HT-29 (cell line): Measurements from ENCODE around the gene CDH23. TPM values are rescaled to one million over a fixed set of nuclear protein-coding genes. Genes with fewer than 3 reads are reported as not detected.
A peak's percentile ranks its signal among the peaks of the same experiment; 100 is the strongest.
"Not testable (repeated sequence)": the region's sequence is repeated elsewhere in the genome, so short reads cannot be mapped to it uniquely, and the experiment has no call there.

Source experiments
- DNase-seq: peaks from one replicate; pipeline ENCODE4 v3.0.0-alpha.2; 2015; ENCODE audit warnings: low spot score
- small RNA-seq: library from RNA; depleted of rRNA; stranded (forward); fragments of <200 nt; gene quantifications from one replicate; pipeline ENCODE3, GENCODE V24; 2014
- total RNA-seq: library from RNA; depleted of rRNA; stranded (reverse); fragments of >200 nt; shearing (Covaris generic); gene quantifications from 2 replicates; pipeline ENCODE4 v1.2.3, GENCODE V29; 2014; rRNA removed

Gene CDH23
- total RNA-seq, 1 experiment from 2014 or later, result 0.05 TPM

DNA sequence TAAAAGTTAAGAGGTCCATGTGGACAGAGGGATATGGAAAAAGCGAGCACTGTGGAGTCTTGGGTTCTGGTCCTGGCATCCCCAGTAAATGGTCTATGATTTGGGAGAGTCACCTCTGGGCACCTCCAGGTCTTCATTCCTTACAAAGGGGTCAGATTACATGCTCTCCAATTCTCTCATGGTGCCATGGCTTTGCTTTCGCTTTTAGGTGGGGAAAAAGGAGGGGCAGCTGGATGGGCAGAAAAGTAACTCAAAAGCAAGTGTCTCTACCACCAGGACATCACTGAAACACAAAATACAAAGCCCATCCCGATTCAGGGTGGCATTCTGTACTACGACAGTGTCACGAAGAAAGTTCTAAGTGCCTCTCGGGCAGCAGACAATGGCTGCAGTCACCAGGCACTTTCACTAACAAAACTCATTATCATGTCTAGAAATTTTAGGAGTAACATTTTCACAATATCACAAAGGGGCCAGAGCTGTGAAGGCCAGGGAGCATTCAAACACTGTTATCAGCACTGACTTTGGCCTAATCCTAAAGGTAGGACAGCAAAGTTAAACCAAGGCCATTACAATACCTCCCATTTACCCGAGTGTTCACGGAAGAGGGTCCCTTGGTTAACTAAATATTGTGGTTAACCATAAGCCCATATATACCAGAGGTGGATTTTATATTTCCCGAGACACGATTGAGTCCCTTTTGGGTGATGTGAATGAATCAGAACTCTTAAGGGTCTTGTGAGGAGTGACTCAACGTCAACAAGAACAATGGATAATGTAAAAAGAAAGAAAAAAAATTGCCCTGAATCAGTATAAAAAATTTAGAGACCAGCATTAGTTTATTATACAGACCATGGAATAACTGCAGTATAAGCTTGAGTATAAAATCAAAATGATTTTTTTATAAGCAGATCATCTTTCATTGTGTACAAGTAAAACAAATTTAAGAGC is 451.9 kb downstream of the CDH23 start:
- DNase-seq, result no peak

DNA sequence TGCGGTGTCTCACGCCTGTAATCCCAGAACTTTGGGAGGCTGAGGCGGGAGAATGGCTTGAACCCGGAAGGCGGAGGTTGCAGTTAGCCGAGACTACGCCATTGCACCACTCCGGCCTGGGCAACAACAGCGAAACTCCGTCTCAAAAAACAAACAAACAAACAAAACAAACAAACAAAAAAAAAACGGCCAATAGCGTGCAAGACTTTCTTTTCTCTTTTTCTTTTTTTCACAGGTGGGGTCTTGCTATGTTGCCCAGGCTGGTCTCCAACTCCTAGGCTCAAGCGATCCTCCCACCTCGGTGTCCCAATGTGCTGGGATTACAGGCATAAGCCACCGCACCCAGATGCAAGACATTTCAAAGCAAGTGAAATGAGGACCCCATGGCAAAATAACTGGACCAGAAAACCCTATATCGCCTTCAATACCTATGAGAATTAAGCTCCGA is 452.8 kb downstream of the CDH23 start:
- no peak for DNase-seq

DNA sequence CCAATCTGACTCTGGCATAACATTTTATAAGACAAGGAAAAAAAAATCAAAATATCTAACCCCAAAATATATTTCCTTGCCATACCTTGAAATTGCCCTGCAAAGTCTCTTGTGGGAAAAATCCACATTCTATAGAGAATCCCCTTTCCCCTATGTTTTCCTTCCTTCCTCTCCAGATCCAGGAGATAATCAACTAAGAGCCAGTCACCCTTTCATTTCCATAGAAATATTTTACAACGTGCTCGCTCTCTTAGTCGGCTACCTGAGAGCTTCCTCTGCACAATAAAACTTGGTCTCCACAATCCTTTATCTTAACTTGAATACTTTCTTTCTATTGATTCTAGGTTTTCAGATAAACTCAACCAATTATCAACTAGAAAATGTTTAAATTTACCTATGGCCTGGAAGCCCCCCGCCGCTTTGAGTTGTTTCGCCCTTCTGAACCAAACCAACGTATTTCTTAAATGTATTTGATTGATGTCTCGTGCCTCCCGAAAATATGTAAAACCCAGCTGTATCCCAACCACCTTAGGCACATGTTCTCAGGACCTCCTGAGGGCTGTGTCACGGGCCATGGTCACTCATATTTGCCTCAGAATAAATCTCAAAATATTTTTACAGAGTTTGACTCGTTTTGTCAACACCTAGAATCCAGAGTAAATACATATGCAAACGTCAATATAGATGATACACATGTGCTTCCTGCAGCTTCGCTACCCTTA is 453.5 kb downstream of the CDH23 start:
- DNase-seq, result peak; percentile 31

DNA sequence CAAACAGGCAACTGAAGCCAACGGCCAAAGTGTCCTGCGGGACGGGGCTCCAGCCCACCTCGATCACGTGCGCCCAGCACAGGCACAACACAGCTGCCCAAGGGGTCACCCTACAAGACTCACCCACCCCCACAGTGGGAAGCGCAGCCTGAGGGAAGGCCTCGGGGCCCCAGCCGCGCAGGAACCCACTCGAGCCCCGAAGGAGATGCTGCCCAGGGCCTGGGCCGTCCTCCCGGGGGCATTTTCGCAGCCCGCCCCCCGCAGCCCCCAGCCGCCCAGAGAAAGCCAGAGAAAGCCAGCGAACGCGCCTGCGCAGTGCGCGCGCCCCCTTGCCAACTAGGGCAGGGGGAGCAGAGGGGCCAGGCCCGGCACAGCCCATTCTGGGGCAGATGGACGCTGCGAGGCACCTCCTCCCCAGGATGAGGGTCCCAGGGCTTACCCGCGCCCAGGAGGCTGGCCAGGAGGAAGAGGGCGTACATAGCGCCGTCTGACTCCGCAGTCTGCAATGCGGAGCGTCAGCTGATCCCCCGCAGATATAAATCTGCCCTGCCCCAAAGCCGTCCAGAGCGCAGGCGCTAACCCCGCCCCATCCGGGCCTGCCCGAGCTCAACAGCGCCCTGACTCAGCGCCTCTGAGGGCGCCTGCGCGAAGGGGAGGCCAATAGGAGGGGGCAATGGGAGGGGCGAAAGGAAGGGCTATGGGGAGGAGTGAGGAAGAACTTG is 454.2 kb downstream of the CDH23 start, which contains the start of gene PSAP:
Gene PSAP (minus strand): TSS at position 509 of the 722 bp plus-strand sequence. CDS start 30 bp downstream, at position 479.
- peak; percentile 99 for DNase-seq

DNA sequence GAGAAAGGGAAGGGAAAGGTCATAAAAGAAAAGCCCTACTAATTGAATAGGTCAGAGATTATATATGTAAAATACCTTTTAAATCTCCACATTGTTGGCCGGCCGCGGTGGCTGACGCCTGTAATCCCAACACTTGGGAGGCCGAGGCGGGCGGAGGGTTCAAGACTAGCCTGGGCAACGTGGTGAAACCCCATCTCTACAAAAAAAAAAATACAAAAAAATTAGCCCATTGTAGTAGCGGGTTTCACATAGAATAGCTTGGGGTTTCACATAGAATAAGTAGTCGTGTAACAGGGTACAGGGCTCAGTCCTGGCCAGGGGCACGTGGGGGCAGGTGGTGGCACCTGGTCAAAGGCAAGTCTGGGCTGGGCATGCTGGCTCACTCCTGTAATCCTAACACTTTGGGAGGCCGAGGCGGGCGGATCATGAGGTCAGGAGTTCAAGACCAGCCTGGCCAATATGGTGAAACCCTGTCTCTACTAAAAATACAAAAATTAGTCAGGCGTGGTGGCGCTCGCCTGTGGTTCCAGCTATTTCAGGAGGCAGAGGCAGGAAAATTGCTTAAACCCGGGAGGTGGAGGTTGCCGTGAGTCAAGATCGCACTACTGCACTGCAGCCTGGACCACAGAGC is 454.9 kb downstream of the CDH23 start:
- DNase-seq, result not testable (repeated sequence)

DNA sequence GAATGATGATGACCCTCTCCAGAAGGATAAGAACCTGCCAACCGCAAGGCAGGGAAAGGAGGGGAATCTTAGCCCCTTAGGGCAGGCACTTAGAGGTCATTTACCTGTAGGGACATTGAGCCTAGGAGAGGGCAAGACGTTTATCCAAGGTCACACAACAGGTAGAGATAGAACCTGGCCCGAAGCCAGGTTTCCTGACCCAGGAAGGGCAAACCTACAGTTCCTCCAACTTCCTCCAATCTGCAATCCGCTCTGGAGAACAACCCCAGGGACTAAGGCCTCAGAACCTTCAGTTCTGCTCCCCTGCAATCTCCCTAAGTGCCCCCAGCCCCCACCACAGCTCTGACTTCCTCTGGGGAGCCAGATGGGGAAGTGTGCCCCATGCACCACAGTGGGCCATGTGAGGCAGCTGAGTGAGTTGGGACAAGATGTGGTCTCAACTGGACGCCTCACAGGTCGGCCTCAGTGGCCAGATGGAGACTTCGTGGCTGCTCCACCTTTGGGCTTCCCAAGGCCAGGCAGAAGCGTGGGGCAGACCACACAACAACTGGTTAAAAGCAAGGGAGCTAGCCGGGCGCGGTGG is 455.7 kb downstream of the CDH23 start:
- no peak for DNase-seq

DNA sequence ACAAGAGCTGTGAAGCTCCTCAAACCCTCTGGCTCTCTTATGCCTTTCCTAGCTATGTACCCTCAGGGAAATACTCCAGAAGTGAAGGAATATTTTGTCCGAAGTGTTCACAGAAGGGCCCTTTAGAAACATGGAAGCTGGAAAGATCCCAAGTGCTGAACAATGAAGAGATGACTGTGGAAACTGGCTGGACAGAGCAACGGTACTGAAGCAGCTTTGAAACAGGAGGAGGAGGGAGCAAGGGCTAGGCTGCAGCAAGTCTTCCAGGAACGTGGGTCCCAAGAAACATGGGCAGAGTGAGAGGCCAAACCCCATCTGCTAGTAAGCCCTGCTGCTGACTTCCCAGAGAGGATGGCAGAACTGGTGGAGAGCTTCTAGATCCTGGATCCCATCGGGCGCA is 457.3 kb downstream of the CDH23 start:
- no peak for DNase-seq

DNA sequence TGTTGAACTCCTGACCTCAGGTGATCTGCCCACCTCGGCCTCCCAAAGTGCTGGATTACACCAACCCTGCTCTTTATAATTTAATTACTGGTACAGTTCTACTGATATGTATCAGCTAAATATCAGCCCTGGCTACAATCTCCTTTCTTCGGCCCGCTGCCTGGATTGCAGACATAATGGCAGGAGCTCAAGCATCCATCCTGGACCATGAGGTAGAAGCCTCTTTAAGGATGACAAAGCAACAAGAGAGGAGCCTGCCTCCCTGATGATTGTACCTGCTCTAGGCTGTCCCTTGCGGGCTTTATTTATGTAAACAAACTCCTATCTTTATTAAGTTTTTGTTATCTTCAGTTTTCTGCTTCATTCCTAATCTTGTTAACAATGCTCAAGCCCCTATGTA is 459.9 kb downstream of the CDH23 start:
- DNase-seq, result no peak

DNA sequence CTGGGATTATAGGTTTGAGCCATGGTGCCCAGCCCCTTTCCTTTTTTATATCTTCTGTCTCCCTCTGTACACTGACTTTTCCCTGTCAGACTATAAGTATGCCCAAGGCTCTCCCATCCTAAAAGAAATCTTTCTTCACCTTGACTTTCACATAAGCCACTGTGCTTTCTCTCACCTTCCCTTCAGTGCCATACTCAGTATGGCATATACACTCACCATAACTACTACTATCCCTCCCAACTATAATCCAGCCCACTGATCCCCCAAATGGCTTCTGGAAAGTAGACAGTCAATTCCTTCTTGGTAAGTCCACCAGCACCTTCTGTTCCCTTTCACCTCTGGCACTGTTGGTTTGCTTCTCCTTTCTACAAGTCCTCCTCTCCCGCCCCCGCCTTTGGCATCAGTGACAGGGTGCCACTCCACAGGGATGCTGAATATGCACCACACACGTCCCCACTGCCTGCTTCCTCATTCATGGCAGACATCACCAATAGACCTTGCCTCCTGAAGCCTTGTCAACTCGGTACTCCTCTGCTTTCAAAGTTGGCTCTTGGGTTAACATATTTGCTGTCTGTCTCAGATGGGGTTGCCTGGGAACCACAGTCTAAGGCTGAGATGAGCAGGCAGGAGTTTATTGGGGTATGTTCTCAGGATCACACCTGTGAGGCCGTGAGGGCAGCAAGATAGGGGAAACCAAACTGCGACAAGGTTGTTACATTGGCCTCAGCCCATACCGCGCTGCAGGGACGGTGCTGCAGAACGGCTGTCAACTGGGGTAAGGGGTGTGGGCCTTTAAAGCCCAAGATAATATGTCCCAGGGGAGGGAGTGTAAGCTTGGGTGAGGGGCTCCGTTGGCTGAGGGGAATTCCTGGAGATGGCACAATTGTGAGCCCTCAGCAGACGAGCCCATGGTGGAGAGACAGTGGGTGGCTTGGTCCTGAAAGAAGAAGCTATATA is 461.5 kb downstream of the CDH23 start:
- no peak for DNase-seq

DNA sequence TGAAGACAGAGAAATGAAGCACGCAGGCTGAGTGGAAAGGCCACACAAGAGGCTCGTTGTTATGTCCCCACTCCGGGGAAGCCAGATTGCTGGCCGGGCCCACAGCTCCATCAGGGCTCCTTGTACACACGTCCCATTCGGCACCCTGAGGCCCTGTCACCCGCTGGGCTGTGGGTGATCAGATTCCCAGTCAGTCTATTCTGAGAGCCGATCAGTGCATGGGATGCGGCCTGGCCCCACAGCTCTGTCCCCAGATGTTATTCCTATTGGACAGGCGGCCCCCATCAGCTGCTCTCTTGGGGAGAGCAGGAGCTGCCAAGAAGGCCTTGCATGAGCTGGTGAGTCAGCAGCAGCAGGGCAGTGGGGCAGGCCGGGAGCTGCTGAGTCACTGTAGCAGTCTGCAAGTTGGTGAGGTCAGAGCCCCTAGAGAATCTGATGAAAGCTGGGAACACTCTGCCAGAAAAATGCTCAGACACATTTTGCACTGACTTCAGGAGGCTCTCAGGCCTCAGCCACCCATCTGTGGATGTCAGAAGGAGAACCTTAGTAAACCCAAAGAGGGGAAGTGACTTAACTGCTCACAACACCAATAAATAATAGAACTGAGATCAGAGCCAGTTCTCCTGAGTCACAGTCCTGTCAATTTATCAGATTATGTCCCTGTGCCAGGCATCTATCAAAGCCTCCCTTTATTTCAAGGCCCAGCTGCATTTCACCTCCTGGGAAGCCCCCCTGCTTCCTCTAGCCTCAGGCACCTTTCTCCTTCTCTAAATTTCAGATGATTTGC is 463.7 kb downstream of the CDH23 start:
- DNase-seq, result peak; percentile 84

DNA sequence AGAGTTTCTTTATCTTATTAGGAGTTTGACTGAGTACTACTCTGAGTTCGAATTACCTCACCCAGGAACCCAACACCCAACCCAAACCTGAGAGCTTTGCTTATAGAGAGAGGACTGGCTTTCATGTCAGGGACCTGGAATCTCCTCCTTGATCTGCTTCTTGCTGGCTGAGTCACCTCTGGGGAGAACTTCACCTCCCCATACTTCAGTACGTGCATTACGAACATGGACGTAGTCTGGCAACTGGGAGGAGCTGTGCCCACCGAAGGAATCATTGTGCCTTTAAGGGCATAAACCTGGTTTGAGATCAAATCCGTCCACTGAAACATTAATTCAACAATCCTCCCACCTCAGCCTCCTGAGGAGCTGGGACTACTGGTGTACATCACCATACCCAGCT is 466.5 kb downstream of the CDH23 start:
- DNase-seq, result no peak

DNA sequence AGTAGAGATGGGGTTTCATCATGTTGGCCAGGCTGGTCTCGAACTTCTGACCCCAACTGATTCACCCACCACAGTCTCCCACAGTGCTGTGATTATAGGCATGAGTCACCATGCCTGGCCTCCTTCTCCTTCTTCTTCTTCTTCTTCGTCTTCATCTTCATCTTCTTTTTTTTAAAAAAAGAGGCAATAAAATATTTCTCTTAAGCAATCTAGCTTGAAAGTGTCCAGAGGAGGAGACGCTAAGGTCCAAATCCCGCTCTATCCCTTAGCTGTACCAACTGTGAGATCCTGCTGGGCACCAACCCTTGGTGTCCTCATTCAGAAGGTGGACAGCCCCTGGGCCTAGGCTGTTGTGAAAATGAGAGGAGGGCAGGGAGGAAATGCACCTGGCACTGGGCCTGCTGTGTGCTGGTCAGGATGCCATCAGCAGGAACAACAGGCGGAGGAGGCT is 468.2 kb downstream of the CDH23 start:
- DNase-seq, result no peak

Small RNA genes lying within 50 kb of the gene (small RNA-seq; reads per million reads assigned to genes)
- gene MIR7152 (not detected), gene RNU7-38P (not detected)

Other genes with a start within 250 kb of the CDH23 start
- 0.21 and 0.51 TPM in 2 replicates for gene UNC5B, start 184.3 kb upstream of the CDH23 start, total RNA-seq
- gene SLC29A3, start 77.7 kb upstream of the CDH23 start, total RNA-seq, result 4.1 and 4.4 TPM in 2 replicates